Kidney (tissue), 14 donors: ENCODE measurements around the gene UNC13D. TPM values are rescaled to one million over a fixed set of nuclear protein-coding genes. Genes with fewer than 3 reads are reported as not detected.
A peak's percentile ranks its signal among the peaks of the same experiment; 100 is the strongest.

Experiments
- DNase-seq, 5 donors: peaks; one replicate each; pipeline ENCODE4 v3.0.0-alpha.2; 2013 to 2020
- FAIRE-seq: peaks from 2 replicates; lab custom pipeline; 2012; peaks lifted over from hg19 to GRCh38; lab: Jason Lieb, UNC
- H3K27ac ChIP-seq, 2 donors: one replicate each; pipeline ENCODE4 v1.7.0; 2013; ENCODE audit warnings: low read depth in 2 of 2, low read length in 2 of 2, inconsistent platforms in 1 of 2
- H3K27me3 ChIP-seq: one replicate; pipeline ENCODE4 v1.7.1; 2013; ENCODE audit warnings: low read length, inconsistent platforms; ENCODE audit not compliant: control insufficient read depth, insufficient read depth
- H3K36me3 ChIP-seq, 3 donors: one replicate each; pipeline versions ENCODE4 v1.7.0 to v1.7.1; 2013; ENCODE audit warnings: low read length in 3 of 3, control low read depth in 1 of 3, inconsistent platforms in 1 of 3; ENCODE audit not compliant: insufficient read depth in 3 of 3, control insufficient read depth in 2 of 3
- H3K4me1 ChIP-seq, 3 donors: one replicate each; pipeline versions ENCODE4 v1.7.0 to v1.7.1; 2013; ENCODE audit warnings: low read length in 3 of 3, inconsistent platforms in 1 of 3, low read depth in 1 of 3; ENCODE audit not compliant: control insufficient read depth in 2 of 3, insufficient read depth in 2 of 3
- H3K4me3 ChIP-seq, 3 donors: one replicate each; pipeline versions ENCODE4 v1.7.0 to v1.8.1; 2013; ENCODE audit warnings: low read length in 3 of 3, control low read depth in 1 of 3, inconsistent platforms in 1 of 3
- H3K9ac ChIP-seq, 3 donors: one replicate each; pipeline versions ENCODE4 v1.7.0 to v1.7.1; 2013; ENCODE audit warnings: low read length in 3 of 3, control low read depth in 1 of 3, inconsistent platforms in 1 of 3
- H3K9me3 ChIP-seq, 3 donors: one replicate each; pipeline versions ENCODE4 v1.7.0 to v1.7.1; 2013; ENCODE audit warnings: low read length in 3 of 3, control low read depth in 1 of 3, inconsistent platforms in 1 of 3; ENCODE audit not compliant: control insufficient read depth in 2 of 3, insufficient read depth in 1 of 3
- intact Hi-C: fragments of 100-400 bp; cut with DNase I; formaldehyde crosslinking; loops from one replicate; pipeline ENCODE4 v1.11.1; 2022
- microRNA-seq: library from miRNA; unstranded; fragments of <30 nt; microRNA quantifications from one replicate; pipeline ENCODE4 v1.2.0, GENCODE V29; 2020
- polyA plus RNA-seq: library from polyadenylated mRNA; stranded (reverse); fragments of 350-450 nt; fragmentation: Illumina TruSeq; extraction: RNeasy Lipid Tissue Mini Kit (QIAGEN cat#74804); gene quantifications from one replicate; pipeline ENCODE4 v1.2.3, GENCODE V29; 2014; ENCODE audit warnings: low read depth, low replicate concordance; ENCODE audit not compliant: insufficient read depth
- total RNA-seq: library from RNA; stranded (reverse); fragmentation: NEBNext Ultra II Directional; extraction: Animal tissue kit (Norgen Biotek cat#: 25700); gene quantifications from one replicate; pipeline ENCODE4 v1.2.1, GENCODE V29; 2021
- TF ChIP-seq, protein P1 (sequence below): IDR thresholded peaks from 3 replicates; pipeline ENCODE4 v1.5.1; 2012; ENCODE audit warnings: mild to moderate bottlenecking, moderate library complexity, borderline replicate concordance; ENCODE audit not compliant: insufficient read depth; ENCODE audit errors: extremely low read depth
- donor health status: control.
- donor health status: control.
- donor health status: control.
- donor health status: control.
- donor health status: control.
- donor health status: DM: yes; HTN: yes; CAD: no.
- donor health status: Normal renal cell carcinoma (clear cell type).

The UNC13D gene
- total and polyA plus RNA-seq, 2 donors from 2014 or later, result 3.8 to 26.1 TPM

DNA sequence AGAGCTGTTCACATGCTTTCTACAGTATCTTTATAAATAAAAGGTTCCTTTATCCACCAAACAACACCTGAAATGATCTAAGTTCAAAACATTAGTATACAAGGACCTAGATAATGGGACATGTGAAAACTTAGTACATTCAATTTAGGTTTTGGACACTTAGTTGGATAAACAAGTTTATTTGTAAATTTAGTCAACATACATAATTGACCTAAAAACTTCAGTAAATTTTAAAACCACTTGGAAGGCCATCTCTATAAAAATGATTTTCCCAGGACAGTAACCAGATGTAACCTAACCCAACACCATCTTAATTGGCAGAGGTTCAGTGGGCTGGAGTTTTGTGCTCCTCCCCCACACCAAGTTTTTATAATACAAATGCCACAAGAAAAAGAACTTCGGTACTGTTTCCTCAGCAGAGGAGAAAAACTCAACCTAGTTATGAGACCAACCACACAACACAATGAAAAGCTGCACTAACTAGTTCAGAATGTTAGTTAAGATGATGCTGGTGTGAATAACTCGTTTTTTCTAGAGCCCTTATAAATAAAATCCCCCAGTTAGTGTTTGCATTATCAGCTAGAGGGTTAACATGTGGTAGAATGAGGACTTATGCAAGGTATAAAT is 66.8 kb downstream of the UNC13D start:
- Histone ChIP-seq H3K9ac (peak overlapping the region; percentile 40 to 98 (median 56)), H3K27me3 (no peaks in the 10 kb centered on the region), H3K9me3 (no peaks in the 10 kb centered on the region), H3K27ac (peak overlapping the region in 1 of 2 donors; percentile 33), H3K4me1 (peaks cover 0 to 17% (median 0%) of the 10 kb centered on the region in 3 donors), H3K4me3 (peak overlapping the region; percentile 86 to 98 (median 96)), H3K36me3 (peaks cover 14 to 25% (median 18%) of the 10 kb centered on the region in 3 donors)
- DNase-seq (peak in 2 of 5 donors; percentile 27 to 54), FAIRE-seq (no peak)
- TF ChIP-seq, protein P1, sequence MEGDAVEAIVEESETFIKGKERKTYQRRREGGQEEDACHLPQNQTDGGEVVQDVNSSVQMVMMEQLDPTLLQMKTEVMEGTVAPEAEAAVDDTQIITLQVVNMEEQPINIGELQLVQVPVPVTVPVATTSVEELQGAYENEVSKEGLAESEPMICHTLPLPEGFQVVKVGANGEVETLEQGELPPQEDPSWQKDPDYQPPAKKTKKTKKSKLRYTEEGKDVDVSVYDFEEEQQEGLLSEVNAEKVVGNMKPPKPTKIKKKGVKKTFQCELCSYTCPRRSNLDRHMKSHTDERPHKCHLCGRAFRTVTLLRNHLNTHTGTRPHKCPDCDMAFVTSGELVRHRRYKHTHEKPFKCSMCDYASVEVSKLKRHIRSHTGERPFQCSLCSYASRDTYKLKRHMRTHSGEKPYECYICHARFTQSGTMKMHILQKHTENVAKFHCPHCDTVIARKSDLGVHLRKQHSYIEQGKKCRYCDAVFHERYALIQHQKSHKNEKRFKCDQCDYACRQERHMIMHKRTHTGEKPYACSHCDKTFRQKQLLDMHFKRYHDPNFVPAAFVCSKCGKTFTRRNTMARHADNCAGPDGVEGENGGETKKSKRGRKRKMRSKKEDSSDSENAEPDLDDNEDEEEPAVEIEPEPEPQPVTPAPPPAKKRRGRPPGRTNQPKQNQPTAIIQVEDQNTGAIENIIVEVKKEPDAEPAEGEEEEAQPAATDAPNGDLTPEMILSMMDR, result no peak
- intact Hi-C loops, result no loop called here

Small RNA genes lying within 50 kb of the gene (microRNA-seq; reads per million reads assigned to microRNA genes)
- gene MIR4738, result 1.4 reads per million

Other genes starting within 250 kb of the UNC13D start
- gene SMIM5, start 211.0 kb downstream of the UNC13D start, total RNA-seq, result 8.0 TPM
- 63.0 TPM for gene SMIM5, start 211.0 kb downstream of the UNC13D start, polyA plus RNA-seq
- 51.6 TPM for gene RECQL5, start 177.2 kb downstream of the UNC13D start, total RNA-seq
- 40.0 TPM for gene RECQL5, start 177.2 kb downstream of the UNC13D start, polyA plus RNA-seq
- 95.1 TPM for gene SAP30BP, start 177.1 kb downstream of the UNC13D start, total RNA-seq
- 62.9 TPM for gene SAP30BP, start 177.1 kb downstream of the UNC13D start, polyA plus RNA-seq
- 149 TPM for gene ITGB4, start 122.9 kb downstream of the UNC13D start, total RNA-seq
- 15.7 TPM for gene ITGB4, start 122.9 kb downstream of the UNC13D start, polyA plus RNA-seq
- gene GALK1, start 79.2 kb downstream of the UNC13D start, total RNA-seq, result 34.5 TPM
- gene GALK1, start 79.2 kb downstream of the UNC13D start, polyA plus RNA-seq, result 105 TPM
- gene UNK, start 59.6 kb downstream of the UNC13D start, total RNA-seq, result 35.5 TPM
- 12.0 TPM for gene UNK, start 59.6 kb downstream of the UNC13D start, polyA plus RNA-seq
- 135 TPM for gene WBP2, start 10.9 kb upstream of the UNC13D start, total RNA-seq
- 151 TPM for gene WBP2, start 10.9 kb upstream of the UNC13D start, polyA plus RNA-seq
- gene TRIM47, start 34.2 kb upstream of the UNC13D start, total RNA-seq, result 118 TPM
- gene TRIM47, start 34.2 kb upstream of the UNC13D start, polyA plus RNA-seq, result 95.0 TPM
- gene TRIM65, start 52.5 kb upstream of the UNC13D start, total RNA-seq, result 23.6 TPM
- gene TRIM65, start 52.5 kb upstream of the UNC13D start, polyA plus RNA-seq, result 11.5 TPM
- gene MRPL38, start 60.5 kb upstream of the UNC13D start, total RNA-seq, result 89.8 TPM
- gene MRPL38, start 60.5 kb upstream of the UNC13D start, polyA plus RNA-seq, result 114 TPM
- 11.5 TPM for gene FBF1, start 96.6 kb upstream of the UNC13D start, total RNA-seq
- gene FBF1, start 96.6 kb upstream of the UNC13D start, polyA plus RNA-seq, result 5.7 TPM
- gene ACOX1, start 134.8 kb upstream of the UNC13D start, total RNA-seq, result 60.6 TPM
- 24.7 TPM for gene ACOX1, start 134.8 kb upstream of the UNC13D start, polyA plus RNA-seq
- 21.3 TPM for gene TEN1, start 134.8 kb upstream of the UNC13D start, total RNA-seq
- 40.8 TPM for gene TEN1, start 134.8 kb upstream of the UNC13D start, polyA plus RNA-seq
- gene CDK3, start 156.5 kb upstream of the UNC13D start, total RNA-seq, result 7.1 TPM
- gene CDK3, start 156.5 kb upstream of the UNC13D start, polyA plus RNA-seq, result 7.4 TPM
- gene EVPL, start 182.9 kb upstream of the UNC13D start, total RNA-seq, result 23.5 TPM
- 11.1 TPM for gene EVPL, start 182.9 kb upstream of the UNC13D start, polyA plus RNA-seq
- 68.1 TPM for gene SRP68, start 228.1 kb upstream of the UNC13D start, total RNA-seq
- 52.7 TPM for gene SRP68, start 228.1 kb upstream of the UNC13D start, polyA plus RNA-seq
- not detected for gene GALR2, start 230.4 kb upstream of the UNC13D start, total RNA-seq
- not detected for gene GALR2, start 230.4 kb upstream of the UNC13D start, polyA plus RNA-seq
- 0.22 TPM for gene ZACN, start 234.8 kb upstream of the UNC13D start, total RNA-seq
- gene ZACN, start 234.8 kb upstream of the UNC13D start, polyA plus RNA-seq, result not detected